ENCODE measurements around the gene STX8.
"Not testable (repeated sequence)": the region's sequence is repeated elsewhere in the genome, so short reads cannot be mapped to it uniquely, and the experiment has no call there.

Gene STX8

GRCh38 chr17:9382626-9383025, 193.0 kb downstream of the STX8 start:
- DNase-seq: no peak

- DNase-seq: no peak
Measured at GRCh38 chr17:9381068-9381467, 194.6 kb downstream of the STX8 start.

- DNase-seq: no peak
Measured at GRCh38 chr17:9380361-9380760, 195.3 kb downstream of the STX8 start.

- DNase-seq: not testable (repeated sequence)
Measured at GRCh38 chr17:9376177-9376576, 199.4 kb downstream of the STX8 start.

- DNase-seq: peak in 1 of 2 experiments; percentile 5
Measured at GRCh38 chr17:9371019-9371418, 204.6 kb downstream of the STX8 start.

- DNase-seq: no peak
Measured at GRCh38 chr17:9370467-9370866, 205.2 kb downstream of the STX8 start.

GRCh38 chr17:9368631-9369030, 207.0 kb downstream of the STX8 start:
- no peak for DNase-seq

- no peak for DNase-seq
Measured at GRCh38 chr17:9367156-9367555, 208.5 kb downstream of the STX8 start.

GRCh38 chr17:9364837-9365430, 210.7 kb downstream of the STX8 start:
- no peak for DNase-seq

GRCh38 chr17:9363440-9364350, 211.9 kb downstream of the STX8 start:
- DNase-seq: no peak

- no peak for DNase-seq
Measured at GRCh38 chr17:9361188-9361955, 214.2 kb downstream of the STX8 start.

- DNase-seq: no peak
Measured at GRCh38 chr17:9360677-9361081, 214.9 kb downstream of the STX8 start.

GRCh38 chr17:9356488-9356911, 219.1 kb downstream of the STX8 start:
- no peak for DNase-seq

- no peak for DNase-seq
Measured at GRCh38 chr17:9355846-9356245, 219.8 kb downstream of the STX8 start.

- DNase-seq: not testable (repeated sequence)
Measured at GRCh38 chr17:9355231-9355630, 220.4 kb downstream of the STX8 start.

GRCh38 chr17:9350080-9350479, 225.5 kb downstream of the STX8 start:
- DNase-seq: peak in 1 of 2 experiments; percentile 17

- no peak for DNase-seq
Measured at GRCh38 chr17:9346296-9346926, 229.2 kb downstream of the STX8 start.

GRCh38 chr17:9343516-9343915, 232.1 kb downstream of the STX8 start:
- DNase-seq: no peak

GRCh38 chr17:9342225-9342624, 233.4 kb downstream of the STX8 start:
- DNase-seq: no peak

GRCh38 chr17:9339958-9340357, 235.7 kb downstream of the STX8 start:
- no peak for DNase-seq

GRCh38 chr17:9339482-9339881, 236.1 kb downstream of the STX8 start:
- not testable (repeated sequence) for DNase-seq

- DNase-seq: no peak
Measured at GRCh38 chr17:9336817-9337216, 238.8 kb downstream of the STX8 start.

Data from SW 1271 (cell line).